ENCODE results near the gene EXOSC3. TPM values are rescaled to one million over a fixed set of nuclear protein-coding genes. Genes with fewer than 3 reads are reported as not detected.
"Not testable (repeated sequence)": the region's sequence is repeated elsewhere in the genome, so short reads cannot be mapped to it uniquely, and the experiment has no call there.

The EXOSC3 gene
- total RNA-seq, 1 experiment from 2014 or later = 181 TPM

- peak; percentile 31 for DNase-seq (ENCODE audit: low read depth)
Observed at GRCh38 chr9:37776328-37776727, 8.5 kb downstream of the EXOSC3 start.

- peak; percentile 11 for DNase-seq (ENCODE audit: low read depth)
Observed at GRCh38 chr9:37775216-37775919, 9.5 kb downstream of the EXOSC3 start.

- no peak for DNase-seq (ENCODE audit: low read depth)
Observed at GRCh38 chr9:37769995-37770394, 14.9 kb downstream of the EXOSC3 start.

- no peak for DNase-seq (ENCODE audit: low read depth)
Observed at GRCh38 chr9:37769306-37769705, 15.6 kb downstream of the EXOSC3 start.

GRCh38 chr9:37765263-37765662 lies 19.6 kb downstream of the EXOSC3 start:
- not testable (repeated sequence) for DNase-seq (ENCODE audit: low read depth)

- no peak for DNase-seq (ENCODE audit: low read depth)
Observed at GRCh38 chr9:37761511-37761910, 23.4 kb downstream of the EXOSC3 start.

GRCh38 chr9:37760416-37761161 lies 24.3 kb downstream of the EXOSC3 start:
- DNase-seq (ENCODE audit: low read depth) = peak; percentile 39

- no peak for DNase-seq (ENCODE audit: low read depth)
Observed at GRCh38 chr9:37758747-37759146, 26.1 kb downstream of the EXOSC3 start.

- DNase-seq (ENCODE audit: low read depth) = peak; percentile 74
Observed at GRCh38 chr9:37753489-37754190, 31.2 kb downstream of the EXOSC3 start, which contains the start of gene TRMT10B. Gene TRMT10B (plus strand): TSS chr9:37753805. CDS start chr9:37761932, 8,127 bp downstream.

GRCh38 chr9:37752642-37753488 lies 32.0 kb downstream of the EXOSC3 start:
- no peak for DNase-seq (ENCODE audit: low read depth)

GRCh38 chr9:37752112-37752511 lies 32.8 kb downstream of the EXOSC3 start:
- not testable (repeated sequence) for DNase-seq (ENCODE audit: low read depth)

GRCh38 chr9:37751704-37752103 lies 33.2 kb downstream of the EXOSC3 start:
- not testable (repeated sequence) for DNase-seq (ENCODE audit: low read depth)

GRCh38 chr9:37751186-37751585 lies 33.7 kb downstream of the EXOSC3 start:
- DNase-seq (ENCODE audit: low read depth) = no peak

- no peak for DNase-seq (ENCODE audit: low read depth)
Observed at GRCh38 chr9:37749129-37749528, 35.7 kb downstream of the EXOSC3 start.

GRCh38 chr9:37747271-37747753 lies 37.6 kb downstream of the EXOSC3 start:
- DNase-seq (ENCODE audit: low read depth) = peak; percentile 54

GRCh38 chr9:37746448-37747270 lies 38.2 kb downstream of the EXOSC3 start:
- no peak for DNase-seq (ENCODE audit: low read depth)

GRCh38 chr9:37745970-37746369 lies 38.9 kb downstream of the EXOSC3 start:
- no peak for DNase-seq (ENCODE audit: low read depth)

- no peak for DNase-seq (ENCODE audit: low read depth)
Observed at GRCh38 chr9:37740631-37741328, 44.1 kb downstream of the EXOSC3 start.

GRCh38 chr9:37740128-37740527 lies 44.7 kb downstream of the EXOSC3 start:
- DNase-seq (ENCODE audit: low read depth) = no peak

Measured in HT1080 (cell line).